SK-N-SH treated with all-trans-retinoic acid at 6 μM for 48 hours (cell line): ENCODE measurements around the gene RTF1.

Experiments
- ISL1 ChIP-seq: fragments of 250-450 bp; sonication (Bioruptor Pico); IDR thresholded peaks from 2 replicates; pipeline ENCODE4 v2.1.2; 2022; ENCODE audit warnings: mild to moderate bottlenecking, moderate library complexity
- ZNF70 ChIP-seq: fragments of 450-650 bp; formaldehyde crosslinking; IDR thresholded peaks from 2 replicates; pipeline ENCODE4 v1.5.0; 2020; ENCODE audit warnings: mild to moderate bottlenecking, moderate library complexity
- TF ChIP-seq, protein P1 (sequence below): fragments of 250-450 bp; sonication (Bioruptor Pico); IDR thresholded peaks from 2 replicates; pipeline ENCODE4 v1.5.1; 2020; ENCODE audit warnings: low read depth, mild to moderate bottlenecking, moderate library complexity

- no peak for TF ChIP-seq ISL1
- TF ChIP-seq, protein P1, sequence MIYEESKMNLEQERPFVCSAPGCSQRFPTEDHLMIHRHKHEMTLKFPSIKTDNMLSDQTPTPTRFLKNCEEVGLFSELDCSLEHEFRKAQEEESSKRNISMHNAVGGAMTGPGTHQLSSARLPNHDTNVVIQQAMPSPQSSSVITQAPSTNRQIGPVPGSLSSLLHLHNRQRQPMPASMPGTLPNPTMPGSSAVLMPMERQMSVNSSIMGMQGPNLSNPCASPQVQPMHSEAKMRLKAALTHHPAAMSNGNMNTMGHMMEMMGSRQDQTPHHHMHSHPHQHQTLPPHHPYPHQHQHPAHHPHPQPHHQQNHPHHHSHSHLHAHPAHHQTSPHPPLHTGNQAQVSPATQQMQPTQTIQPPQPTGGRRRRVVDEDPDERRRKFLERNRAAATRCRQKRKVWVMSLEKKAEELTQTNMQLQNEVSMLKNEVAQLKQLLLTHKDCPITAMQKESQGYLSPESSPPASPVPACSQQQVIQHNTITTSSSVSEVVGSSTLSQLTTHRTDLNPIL = no peak
- no peak for TF ChIP-seq ZNF70
These were observed 77.0 kb downstream of the RTF1 start for GRCh38 chr15:41493902-41494189.
